NCI-H2227 (cell line): ENCODE measurements around the gene COL5A1.
"Not testable (repeated sequence)": the region's sequence is repeated elsewhere in the genome, so short reads cannot be mapped to it uniquely, and the experiment has no call there.

Experiments
- DNase-seq: peaks from one replicate; lab custom pipeline; 2025; ENCODE audit not compliant: unreplicated experiment; lab: John Stamatoyannopoulos, UW

COL5A1 gene

GRCh38 chr9:134676361-134676760, 34.8 kb downstream of the COL5A1 start:
- no peak for DNase-seq

- no peak for DNase-seq
Measured at GRCh38 chr9:134676886-134677285, 35.3 kb downstream of the COL5A1 start.

- no peak for DNase-seq
Measured at GRCh38 chr9:134677743-134678142, 36.1 kb downstream of the COL5A1 start.

GRCh38 chr9:134678206-134678605, 36.6 kb downstream of the COL5A1 start:
- no peak for DNase-seq

- no peak for DNase-seq
Measured at GRCh38 chr9:134678666-134679443, 37.3 kb downstream of the COL5A1 start.

GRCh38 chr9:134679616-134680392, 38.2 kb downstream of the COL5A1 start:
- DNase-seq, result no peak

- DNase-seq, result no peak
Measured at GRCh38 chr9:134680393-134681060, 38.9 kb downstream of the COL5A1 start.

GRCh38 chr9:134681061-134681661, 39.6 kb downstream of the COL5A1 start:
- DNase-seq, result no peak

- DNase-seq, result no peak
Measured at GRCh38 chr9:134682026-134682425, 40.4 kb downstream of the COL5A1 start.

GRCh38 chr9:134682651-134683364, 41.2 kb downstream of the COL5A1 start:
- no peak for DNase-seq

GRCh38 chr9:134683714-134684374, 42.2 kb downstream of the COL5A1 start:
- DNase-seq, result no peak

- no peak for DNase-seq
Measured at GRCh38 chr9:134684375-134684723, 42.7 kb downstream of the COL5A1 start.

- DNase-seq, result not testable (repeated sequence)
Measured at GRCh38 chr9:134684941-134685340, 43.3 kb downstream of the COL5A1 start.

- no peak for DNase-seq
Measured at GRCh38 chr9:134685784-134686183, 44.2 kb downstream of the COL5A1 start.

GRCh38 chr9:134686896-134687295, 45.3 kb downstream of the COL5A1 start:
- DNase-seq, result no peak

GRCh38 chr9:134687556-134687955, 46.0 kb downstream of the COL5A1 start:
- DNase-seq, result no peak

GRCh38 chr9:134688231-134688630, 46.6 kb downstream of the COL5A1 start:
- no peak for DNase-seq

GRCh38 chr9:134688661-134689320, 47.2 kb downstream of the COL5A1 start:
- no peak for DNase-seq

GRCh38 chr9:134689321-134690181, 47.9 kb downstream of the COL5A1 start:
- no peak for DNase-seq
